ENCODE results near the gene GRB14.
"Not testable (repeated sequence)": the region's sequence is repeated elsewhere in the genome, so short reads cannot be mapped to it uniquely, and the experiment has no call there.

Gene GRB14

GRCh38 chr2:164657129-164657528 is 35.8 kb upstream of the GRB14 start:
- TF ChIP-seq, protein P1, sequence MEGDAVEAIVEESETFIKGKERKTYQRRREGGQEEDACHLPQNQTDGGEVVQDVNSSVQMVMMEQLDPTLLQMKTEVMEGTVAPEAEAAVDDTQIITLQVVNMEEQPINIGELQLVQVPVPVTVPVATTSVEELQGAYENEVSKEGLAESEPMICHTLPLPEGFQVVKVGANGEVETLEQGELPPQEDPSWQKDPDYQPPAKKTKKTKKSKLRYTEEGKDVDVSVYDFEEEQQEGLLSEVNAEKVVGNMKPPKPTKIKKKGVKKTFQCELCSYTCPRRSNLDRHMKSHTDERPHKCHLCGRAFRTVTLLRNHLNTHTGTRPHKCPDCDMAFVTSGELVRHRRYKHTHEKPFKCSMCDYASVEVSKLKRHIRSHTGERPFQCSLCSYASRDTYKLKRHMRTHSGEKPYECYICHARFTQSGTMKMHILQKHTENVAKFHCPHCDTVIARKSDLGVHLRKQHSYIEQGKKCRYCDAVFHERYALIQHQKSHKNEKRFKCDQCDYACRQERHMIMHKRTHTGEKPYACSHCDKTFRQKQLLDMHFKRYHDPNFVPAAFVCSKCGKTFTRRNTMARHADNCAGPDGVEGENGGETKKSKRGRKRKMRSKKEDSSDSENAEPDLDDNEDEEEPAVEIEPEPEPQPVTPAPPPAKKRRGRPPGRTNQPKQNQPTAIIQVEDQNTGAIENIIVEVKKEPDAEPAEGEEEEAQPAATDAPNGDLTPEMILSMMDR (IDR thresholded peaks at IDR 0.05; ENCODE audit: extremely low read depth, missing control alignments) = no peak
- no peak for DNase-seq (ENCODE audit: low spot score)

DNA sequence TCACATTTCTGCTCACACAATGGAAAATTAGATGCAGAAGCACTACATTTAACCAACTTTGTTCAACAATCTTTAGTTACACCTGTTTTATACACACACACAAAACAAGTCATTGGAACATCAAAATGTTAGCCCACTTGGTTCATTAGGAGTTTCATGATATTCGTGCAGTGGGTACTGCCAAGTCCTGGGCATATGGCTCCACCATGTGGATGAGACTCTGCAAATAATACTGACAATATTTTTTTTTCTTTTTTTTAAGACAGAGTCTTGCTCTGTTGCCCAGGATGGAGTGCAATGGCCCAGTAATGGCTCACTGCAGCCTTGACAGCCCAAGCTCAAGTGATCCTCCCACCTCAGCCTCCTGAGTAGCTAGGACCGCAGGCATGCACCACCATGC is 34.5 kb upstream of the GRB14 start:
- TF ChIP-seq, protein P1 (IDR thresholded peaks at IDR 0.05; ENCODE audit: extremely low read depth, missing control alignments) = no peak
- DNase-seq (ENCODE audit: low spot score) = no peak

DNA sequence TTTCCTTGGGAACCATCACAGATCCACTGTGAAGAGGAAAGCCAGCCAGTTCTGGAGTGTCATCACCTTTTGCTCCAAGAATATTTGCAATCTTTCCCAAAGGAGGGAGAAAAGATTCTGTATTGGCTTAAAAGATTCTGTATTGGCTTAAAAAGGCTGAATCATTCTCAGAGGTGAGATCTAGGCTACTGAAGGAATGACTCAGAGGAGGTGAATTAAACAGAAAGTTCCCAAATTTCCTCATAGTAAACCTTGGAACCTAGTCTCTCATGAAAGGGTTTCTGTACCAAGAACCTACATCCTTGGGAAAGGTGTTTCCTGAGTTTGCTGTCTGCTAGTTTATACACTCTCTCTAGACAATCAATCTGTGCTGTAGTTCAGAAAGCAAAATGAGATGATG is 34.1 kb upstream of the GRB14 start:
- no peak for DNase-seq (ENCODE audit: low spot score)
- TF ChIP-seq, protein P1 (IDR thresholded peaks at IDR 0.05; ENCODE audit: extremely low read depth, missing control alignments) = no peak

DNA sequence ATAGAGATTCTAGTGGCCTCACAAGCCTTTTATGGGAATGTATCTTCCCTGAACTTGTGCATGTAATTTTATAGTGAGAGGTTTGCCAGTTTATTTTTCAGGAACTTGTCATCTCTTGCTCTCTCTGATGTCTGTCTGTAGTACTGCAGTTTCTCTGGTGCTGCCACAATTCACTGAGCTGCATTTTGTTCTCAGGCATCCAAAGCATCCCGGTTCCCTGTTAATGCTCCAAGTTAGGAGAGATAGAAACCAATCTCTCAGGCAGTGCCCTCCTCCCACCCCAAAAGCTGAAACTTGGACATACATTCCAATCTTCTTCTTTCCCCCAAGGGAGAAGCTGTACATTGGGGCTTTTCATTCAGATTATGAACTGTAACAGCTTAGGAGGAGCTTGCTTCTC is 30.1 kb upstream of the GRB14 start:
- DNase-seq (ENCODE audit: low spot score) = no peak
- TF ChIP-seq, protein P1 (IDR thresholded peaks at IDR 0.05; ENCODE audit: extremely low read depth, missing control alignments) = no peak

DNA sequence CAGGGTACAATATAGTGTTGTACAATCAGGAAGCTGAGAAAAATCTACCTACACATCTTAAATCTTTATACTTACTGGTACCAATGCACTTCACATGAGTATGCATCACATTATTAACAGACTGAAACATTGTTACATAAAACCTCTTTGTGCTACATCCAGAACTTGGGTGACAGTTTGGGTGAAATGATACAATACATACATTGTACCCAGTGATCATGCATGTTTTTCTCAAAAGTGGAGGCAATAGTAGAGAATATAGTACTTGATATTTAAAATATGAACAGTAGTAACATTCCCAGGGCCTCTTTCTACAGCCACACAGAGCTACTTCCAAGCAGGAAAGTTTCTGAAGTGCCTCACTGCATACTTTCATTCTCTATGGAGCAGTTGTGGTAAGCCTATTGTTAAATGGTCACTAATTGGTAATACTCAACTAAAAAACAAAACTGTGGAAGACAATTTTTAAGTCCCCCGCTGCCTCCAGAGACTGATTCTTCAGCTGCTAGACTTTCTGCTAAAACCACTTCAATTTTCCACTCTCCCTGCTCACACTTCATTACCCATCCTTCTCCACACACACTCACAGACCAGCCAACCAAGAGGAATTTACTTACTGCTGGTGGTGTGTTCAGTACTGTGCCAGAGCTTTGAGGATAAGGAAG is 22.9 kb upstream of the GRB14 start:
- TF ChIP-seq, protein P1 (IDR thresholded peaks at IDR 0.05; ENCODE audit: extremely low read depth, missing control alignments) = no peak
- DNase-seq (ENCODE audit: low spot score) = no peak

- TF ChIP-seq, protein P1 (IDR thresholded peaks at IDR 0.05; ENCODE audit: extremely low read depth, missing control alignments) = no peak
- no peak for DNase-seq (ENCODE audit: low spot score)
Measured at GRCh38 chr2:164642946-164643555, 21.8 kb upstream of the GRB14 start.

GRCh38 chr2:164642268-164642667 is 21.0 kb upstream of the GRB14 start:
- TF ChIP-seq, protein P1 (IDR thresholded peaks at IDR 0.05; ENCODE audit: extremely low read depth, missing control alignments) = no peak
- DNase-seq (ENCODE audit: low spot score) = no peak

DNA sequence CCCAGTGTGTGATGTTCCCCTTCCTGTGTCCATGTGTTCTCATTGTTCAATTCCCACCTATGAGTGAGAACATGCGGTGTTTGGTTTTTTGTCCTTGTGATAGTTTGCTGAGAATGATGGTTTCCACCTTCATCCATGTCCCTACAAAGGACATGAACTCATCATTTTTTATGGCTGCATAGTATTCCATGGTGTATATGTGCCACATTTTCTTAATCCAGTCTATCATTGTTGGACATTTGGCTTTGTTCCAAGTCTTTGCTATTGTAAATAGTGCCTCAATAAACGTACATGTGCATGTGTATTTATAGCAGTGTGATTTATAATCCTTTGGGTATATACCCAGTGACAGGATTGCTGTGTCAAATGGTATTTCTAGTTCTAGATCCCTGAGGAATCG is 7.0 kb upstream of the GRB14 start:
- DNase-seq (ENCODE audit: low spot score) = not testable (repeated sequence)

Data from GM20000 (cell line).